GM18907 (cell line): ENCODE data around the gene HAS3.
"Not testable (repeated sequence)": the region's sequence is repeated elsewhere in the genome, so short reads cannot be mapped to it uniquely, and the experiment has no call there.

Experiments
- ATAC-seq: cut with Tn5 transposase; IDR thresholded peaks from one replicate; pipeline ENCODE4 v1.9.1; 2021; ENCODE audit warnings: mild to moderate bottlenecking, moderate library complexity; ENCODE audit not compliant: unreplicated experiment

The HAS3 gene

GRCh38 chr16:69105501-69106361 lies at the start of gene HAS3:
TSS of gene HAS3 (plus strand) at chr16:69105653. CDS start at chr16:69109396, 3,743 bp downstream.
- no peak for ATAC-seq

- no peak for ATAC-seq
Observed at GRCh38 chr16:69055980-69056379, 49.5 kb upstream of the HAS3 start.

GRCh38 chr16:69056421-69056820 lies 49.0 kb upstream of the HAS3 start:
- no peak for ATAC-seq

- no peak for ATAC-seq
Observed at GRCh38 chr16:69057400-69058378, 47.8 kb upstream of the HAS3 start.

GRCh38 chr16:69063491-69063890 lies 42.0 kb upstream of the HAS3 start:
- not testable (repeated sequence) for ATAC-seq

GRCh38 chr16:69064124-69064763 lies 41.2 kb upstream of the HAS3 start:
- no peak for ATAC-seq

- no peak for ATAC-seq
Observed at GRCh38 chr16:69064764-69065313, 40.6 kb upstream of the HAS3 start.

GRCh38 chr16:69069504-69069903 lies 35.9 kb upstream of the HAS3 start:
- no peak for ATAC-seq

GRCh38 chr16:69071036-69071435 lies 34.4 kb upstream of the HAS3 start:
- no peak for ATAC-seq

- no peak for ATAC-seq
Observed at GRCh38 chr16:69072640-69072974, 32.8 kb upstream of the HAS3 start.

GRCh38 chr16:69073181-69073702 lies 32.2 kb upstream of the HAS3 start:
- ATAC-seq: no peak

GRCh38 chr16:69077251-69077650 lies 28.2 kb upstream of the HAS3 start:
- no peak for ATAC-seq

GRCh38 chr16:69078073-69078472 lies 27.4 kb upstream of the HAS3 start:
- no peak for ATAC-seq

GRCh38 chr16:69079697-69080096 lies 25.8 kb upstream of the HAS3 start:
- no peak for ATAC-seq

- no peak for ATAC-seq
Observed at GRCh38 chr16:69083306-69083941, 22.0 kb upstream of the HAS3 start.

- ATAC-seq: no peak
Observed at GRCh38 chr16:69084289-69084688, 21.2 kb upstream of the HAS3 start.

- ATAC-seq: no peak
Observed at GRCh38 chr16:69085032-69085695, 20.3 kb upstream of the HAS3 start.

- ATAC-seq: no peak
Observed at GRCh38 chr16:69087161-69087581, 18.3 kb upstream of the HAS3 start.

GRCh38 chr16:69088684-69089083 lies 16.8 kb upstream of the HAS3 start:
- ATAC-seq: no peak
